Naive thymus-derived CD8-positive, alpha-beta T cell (primary cell): Measurements from ENCODE around the gene CETN3. TPM values are rescaled to one million over a fixed set of nuclear protein-coding genes. Genes with fewer than 3 reads are reported as not detected.

Experiments used
- ATAC-seq, 2 donors: fragments of 150-1000 bp; cut with Tn5 transposase in 1 of 2; sonication (Bioruptor Pico), chemical (Tn5 transposase) in 1 of 2; 1 replicate in 1 of 2; 2 replicates in 1 of 2; pipeline ENCODE4 v1.10.0; 2021; ENCODE audit warnings: mild to moderate bottlenecking in 2 of 2, moderate library complexity in 2 of 2
- POLR2A ChIA-PET: fragments of 350-600 bp; sonication (Branson Sonifier 250); formaldehyde crosslinking; loops from one replicate; lab custom pipeline; 2021; ENCODE audit warnings: antibody characterized with exemption; lab: Charles Lee
- DNase-seq, 10 donors: peaks; one replicate each; pipeline versions ENCODE4 v3.0.0 to v3.0.0-alpha.2; 2020 to 2022
- H3K27ac Mint-ChIP-seq, 10 donors: one replicate each; pipeline ENCODE4 v1.8.0; 2020 to 2022; ENCODE audit warnings: mild to moderate bottlenecking in 10 of 10, mixed read lengths in 10 of 10, moderate library complexity in 4 of 10, inconsistent platforms in 1 of 10
- H3K27me3 Mint-ChIP-seq, 5 donors: one replicate each; pipeline ENCODE4 v1.8.0; 2021 to 2022; ENCODE audit warnings: mixed read lengths in 5 of 5
- H3K36me3 Mint-ChIP-seq, 3 donors: one replicate each; pipeline ENCODE4 v1.8.0; 2020 to 2022; ENCODE audit warnings: mixed read lengths in 3 of 3, mild to moderate bottlenecking in 2 of 3, inconsistent platforms in 1 of 3
- H3K4me1 Mint-ChIP-seq, 4 donors: one replicate each; pipeline ENCODE4 v1.8.0; 2021 to 2022; ENCODE audit warnings: mixed read lengths in 4 of 4
- H3K4me3 Mint-ChIP-seq, 10 donors: one replicate each; pipeline ENCODE4 v1.8.0; 2020 to 2022; ENCODE audit warnings: mild to moderate bottlenecking in 10 of 10, mixed read lengths in 10 of 10, moderate library complexity in 6 of 10, inconsistent platforms in 1 of 10
- H3K9me3 Mint-ChIP-seq, 9 donors: one replicate each; pipeline ENCODE4 v1.8.0; 2020 to 2022; ENCODE audit warnings: mixed read lengths in 9 of 9, mild to moderate bottlenecking in 3 of 9, inconsistent platforms in 1 of 9, moderate library complexity in 1 of 9
- polyA plus RNA-seq, 3 donors: library from polyadenylated mRNA; unstranded; fragments of 300-500 nt; fragmentation: Illumina TruSeq; gene quantifications; one replicate each; pipeline ENCODE4 v1.2.3, GENCODE V29; 2021
- total RNA-seq, 8 experiments: library from RNA in 2 of 8; stranded (reverse) in 2 of 8; gene quantifications; one replicate each; pipeline ENCODE4 v1.2.3 and lab custom pipeline; 2021 to 2026

CETN3 gene
- total and polyA plus RNA-seq, 5 experiments from 2014 or later, result 17.6 to 33.0 (median 22.8) TPM

- no peak for DNase-seq
- Mint-ChIP-seq H3K36me3 (peaks cover 0 to 44% (median 11%) of the 10 kb centered on the region in 3 donors), H3K9me3 (no peaks in the 10 kb centered on the region), H3K27ac (peak overlapping the region in 2 of 10 donors; percentile 1 to 50), H3K27me3 (no peaks in the 10 kb centered on the region), H3K4me3 (peak overlapping the region in 4 of 10 donors; percentile 0 to 30 (median 16)), H3K4me1 (peaks cover 10 to 26% (median 24%) of the 10 kb centered on the region in 4 donors)
- no peak for ATAC-seq
- POLR2A ChIA-PET, result no interaction called here
Measured at GRCh38 chr5:90406466-90406865, 3.1 kb downstream of the CETN3 start.

DNA sequence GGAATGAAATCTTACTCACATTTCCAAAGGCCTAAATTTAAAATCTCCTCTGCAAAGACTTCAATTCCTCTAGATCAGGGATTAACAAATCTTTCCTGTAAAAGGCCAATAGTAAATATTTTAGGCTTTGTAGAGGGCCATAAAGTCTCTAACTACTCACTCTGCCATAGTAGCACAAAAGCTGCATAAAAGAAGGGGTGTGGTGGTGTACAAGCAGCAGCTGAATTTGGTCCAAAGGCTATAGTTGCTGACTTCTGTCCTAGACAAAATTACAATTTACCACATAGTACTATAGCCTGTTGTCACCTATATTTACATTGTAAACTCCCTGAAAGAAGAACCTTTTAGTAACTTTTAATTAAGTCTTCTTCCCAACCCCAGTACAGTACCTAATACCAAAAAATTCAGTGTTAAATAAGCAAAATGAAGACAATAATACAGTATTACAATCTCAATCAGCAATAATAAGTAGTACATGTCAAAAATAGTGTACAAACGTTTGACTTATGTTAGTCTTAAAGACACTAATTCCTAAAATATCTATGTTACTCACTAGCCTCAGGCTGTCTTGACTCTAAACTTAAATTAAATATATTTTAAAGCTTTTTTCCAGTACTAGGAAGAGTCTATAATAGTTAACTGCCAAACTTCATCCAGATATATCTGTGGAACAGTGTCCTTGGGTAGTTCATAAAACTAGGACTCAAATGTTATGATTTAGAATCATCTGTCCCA, 6.9 kb downstream of the CETN3 start:
- Mint-ChIP-seq H3K4me3 (no peak overlapping the region), H3K9me3 (no peaks in the 10 kb centered on the region), H3K27me3 (no peaks in the 10 kb centered on the region), H3K36me3 (peaks cover 6 to 73% (median 19%) of the 10 kb centered on the region in 3 donors), H3K4me1 (peaks cover 14 to 29% (median 24%) of the 10 kb centered on the region in 4 donors), H3K27ac (no peak overlapping the region)
- POLR2A ChIA-PET, result no interaction called here
- DNase-seq (no peak), ATAC-seq (no peak)

- DNase-seq, result no peak
- H3K9me3 Mint-ChIP-seq, result no peaks in the 10 kb centered on the region
- H3K27ac Mint-ChIP-seq, result peak overlapping the region in 1 of 10 donors; percentile 3
- POLR2A ChIA-PET, result interaction anchor here (1.0 kb wide), 1 partner anchor 11 kb away, joined by 3 read pairs; the partner anchor contains the start of gene CETN3
- peaks cover 0 to 15% (median 10%) of the 10 kb centered on the region in 4 donors for H3K4me1 Mint-ChIP-seq
- no peaks in the 10 kb centered on the region for H3K27me3 Mint-ChIP-seq
- no peak for ATAC-seq
- no peak overlapping the region for H3K4me3 Mint-ChIP-seq
- H3K36me3 Mint-ChIP-seq, result peaks cover 6 to 65% (median 9%) of the 10 kb centered on the region in 3 donors
Measured at GRCh38 chr5:90399251-90399650, 10.3 kb downstream of the CETN3 start.

- POLR2A ChIA-PET, result interaction anchor here (1.0 kb wide), 1 partner anchor 11 kb away, joined by 3 read pairs; the partner anchor contains the start of gene CETN3
- Mint-ChIP-seq H3K4me1 (peaks cover 0 to 15% (median 10%) of the 10 kb centered on the region in 4 donors), H3K9me3 (no peaks in the 10 kb centered on the region), H3K27me3 (no peaks in the 10 kb centered on the region), H3K27ac (no peak overlapping the region), H3K4me3 (no peak overlapping the region), H3K36me3 (peaks cover 6 to 61% (median 9%) of the 10 kb centered on the region in 3 donors)
- DNase-seq (no peak), ATAC-seq (no peak)
Measured at GRCh38 chr5:90398726-90399125, 10.8 kb downstream of the CETN3 start.

DNA sequence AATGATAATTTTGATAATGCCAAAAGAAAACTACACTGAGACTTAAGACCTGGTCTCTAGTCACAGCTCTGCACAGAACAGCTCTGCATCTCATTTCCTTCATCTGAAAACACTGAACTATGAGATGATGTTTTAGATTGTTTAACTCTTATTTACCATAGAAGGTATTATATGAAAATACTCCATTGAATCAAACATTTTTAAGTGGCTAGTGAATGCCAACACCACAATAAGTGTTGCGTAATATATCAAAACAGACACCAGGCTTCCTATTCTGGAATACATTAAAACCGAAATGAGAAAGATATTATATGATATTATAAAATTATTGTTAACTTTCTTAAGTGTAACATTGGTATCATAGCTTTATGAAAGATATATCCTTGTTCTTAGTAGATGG, 14.6 kb downstream of the CETN3 start:
- peaks cover 6 to 59% (median 24%) of the 10 kb centered on the region in 3 donors for H3K36me3 Mint-ChIP-seq
- no peak overlapping the region for H3K27ac Mint-ChIP-seq
- H3K9me3 Mint-ChIP-seq, result no peaks in the 10 kb centered on the region
- H3K4me3 Mint-ChIP-seq, result no peak overlapping the region
- ATAC-seq (no peak), DNase-seq (no peak)
- POLR2A ChIA-PET, result no interaction called here
- peaks cover 8 to 21% (median 14%) of the 10 kb centered on the region in 4 donors for H3K4me1 Mint-ChIP-seq
- H3K27me3 Mint-ChIP-seq, result no peaks in the 10 kb centered on the region

DNA sequence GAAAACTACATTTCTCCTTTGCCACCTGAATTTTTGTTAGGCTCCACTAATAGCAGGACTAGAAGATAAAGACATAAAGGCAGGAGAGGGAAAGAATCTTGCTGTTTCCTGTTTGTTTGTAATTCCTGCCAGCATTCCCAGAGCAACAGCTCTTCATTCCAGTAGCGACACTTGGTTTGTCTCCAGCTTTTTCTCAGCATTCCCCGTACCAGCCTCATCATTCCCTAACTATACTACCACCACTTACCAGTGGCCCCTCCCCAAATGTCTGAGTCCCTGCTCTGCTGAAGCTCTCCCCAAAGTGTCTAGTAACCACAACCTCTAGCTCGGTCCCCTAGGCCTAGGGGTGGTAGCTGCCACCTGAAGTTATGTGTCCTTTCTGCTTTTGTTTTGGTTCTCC, 18.6 kb downstream of the CETN3 start:
- POLR2A ChIA-PET, result interaction anchor here (1.5 kb wide), 1 partner anchor 19 kb away, joined by 6 read pairs; the partner anchor contains the start of gene CETN3
- ATAC-seq (no peak), DNase-seq (no peak)
- Mint-ChIP-seq H3K27ac (peak overlapping the region in 2 of 10 donors; percentile 12 to 86), H3K36me3 (peaks cover 0 to 27% (median 16%) of the 10 kb centered on the region in 3 donors), H3K27me3 (no peaks in the 10 kb centered on the region), H3K9me3 (no peaks in the 10 kb centered on the region), H3K4me1 (peaks cover 11 to 18% (median 11%) of the 10 kb centered on the region in 4 donors), H3K4me3 (no peak overlapping the region)

- Mint-ChIP-seq H3K27me3 (no peaks in the 10 kb centered on the region), H3K36me3 (peaks cover 0 to 24% (median 16%) of the 10 kb centered on the region in 3 donors), H3K9me3 (no peaks in the 10 kb centered on the region), H3K4me1 (peaks cover 11 to 18% (median 11%) of the 10 kb centered on the region in 4 donors), H3K27ac (peak overlapping the region in 2 of 10 donors; percentile 26 to 52), H3K4me3 (no peak overlapping the region)
- DNase-seq (peak in 2 of 10 donors; percentile 15 to 36), ATAC-seq (peak in 1 of 2 donors; percentile 79)
- POLR2A ChIA-PET, result interaction anchor here (1.5 kb wide), 1 partner anchor 19 kb away, joined by 6 read pairs; the partner anchor contains the start of gene CETN3
Measured at GRCh38 chr5:90390326-90390725, 19.2 kb downstream of the CETN3 start.

- H3K27ac Mint-ChIP-seq, result peak overlapping the region in 1 of 10 donors; percentile 29
- H3K36me3 Mint-ChIP-seq, result peaks cover 0 to 10% (median 8%) of the 10 kb centered on the region in 3 donors
- peaks cover 0 to 4% (median 2%) of the 10 kb centered on the region in 5 donors for H3K27me3 Mint-ChIP-seq
Measured at GRCh38 chr5:90387508-90387907, 22.0 kb downstream of the CETN3 start.

DNA sequence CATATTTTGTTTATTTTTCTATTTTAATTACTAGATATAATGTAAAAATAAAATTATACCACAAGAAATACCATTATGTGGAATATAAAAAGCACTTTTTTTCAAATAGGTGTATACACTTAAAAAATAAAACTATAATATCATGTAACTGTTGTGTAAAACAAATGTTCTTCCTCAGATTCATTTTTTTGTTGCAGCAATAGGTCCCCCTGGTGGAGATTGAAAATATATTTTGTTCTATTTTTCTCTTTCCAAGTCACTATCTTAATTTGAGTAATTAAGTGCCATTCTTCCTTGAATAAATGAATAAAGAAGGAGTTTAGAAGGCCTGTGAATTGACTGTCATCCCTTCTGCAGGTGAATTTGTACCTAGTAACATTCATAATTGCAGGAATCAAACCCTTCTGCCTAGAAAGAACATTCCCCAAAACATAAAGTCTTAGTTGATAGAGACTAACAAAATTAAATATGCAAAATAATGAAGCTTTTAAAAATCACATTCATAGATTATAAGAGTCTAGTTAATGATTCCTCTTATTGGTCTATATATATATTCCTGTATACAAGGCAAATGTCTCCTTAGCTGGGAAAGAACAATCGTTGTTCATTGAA, 23.4 kb downstream of the CETN3 start:
- peaks cover 0 to 2% (median 0%) of the 10 kb centered on the region in 3 donors for H3K36me3 Mint-ChIP-seq
- no peak overlapping the region for H3K27ac Mint-ChIP-seq
- no peak for ATAC-seq
- no peak overlapping the region for H3K4me3 Mint-ChIP-seq
- peaks cover 11 to 17% (median 11%) of the 10 kb centered on the region in 4 donors for H3K4me1 Mint-ChIP-seq
- peaks cover 0 to 9% (median 4%) of the 10 kb centered on the region in 5 donors for H3K27me3 Mint-ChIP-seq
- peak in 2 of 10 donors; percentile 13 to 16 for DNase-seq
- H3K9me3 Mint-ChIP-seq, result peaks cover 0 to 2% (median 0%) of the 10 kb centered on the region in 9 donors
- POLR2A ChIA-PET, result no interaction called here

More at GRCh38 chr5:90387508-90387907, 22.0 kb downstream of the CETN3 start:
- Mint-ChIP-seq H3K4me1 (peaks cover 11 to 18% (median 11%) of the 10 kb centered on the region in 4 donors), H3K9me3 (peaks cover 0 to 2% (median 0%) of the 10 kb centered on the region in 9 donors), H3K4me3 (no peak overlapping the region)
- DNase-seq, result no peak
- no peak for ATAC-seq
- POLR2A ChIA-PET, result no interaction called here

DNA sequence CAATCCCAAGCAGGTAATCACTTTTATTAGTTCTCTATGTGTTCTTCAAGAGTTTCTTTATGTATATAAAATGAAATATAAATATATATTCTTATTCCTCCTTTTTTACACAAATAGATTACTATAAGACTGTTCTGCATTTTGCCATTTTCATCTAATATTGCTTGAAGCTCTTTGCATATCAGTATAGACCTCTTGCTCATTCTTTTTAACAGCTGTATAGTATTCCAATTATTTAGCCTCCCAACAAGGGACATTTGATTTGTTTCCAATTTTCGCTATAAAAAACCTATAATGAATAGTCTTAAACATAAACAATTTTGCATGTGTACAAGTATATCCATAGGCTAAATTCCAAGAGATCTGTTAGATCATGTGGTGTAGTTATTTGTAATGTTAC, 25.2 kb downstream of the CETN3 start:
- H3K36me3 Mint-ChIP-seq, result peaks cover 0 to 2% (median 0%) of the 10 kb centered on the region in 3 donors
- no peak for ATAC-seq
- no peak for DNase-seq
- no peak overlapping the region for H3K27ac Mint-ChIP-seq
- no peaks in the 10 kb centered on the region for H3K4me1 Mint-ChIP-seq
- H3K4me3 Mint-ChIP-seq, result no peak overlapping the region
- peaks cover 0 to 2% (median 0%) of the 10 kb centered on the region in 9 donors for H3K9me3 Mint-ChIP-seq
- peaks cover 4 to 23% (median 19%) of the 10 kb centered on the region in 5 donors for H3K27me3 Mint-ChIP-seq
- POLR2A ChIA-PET, result no interaction called here

DNA sequence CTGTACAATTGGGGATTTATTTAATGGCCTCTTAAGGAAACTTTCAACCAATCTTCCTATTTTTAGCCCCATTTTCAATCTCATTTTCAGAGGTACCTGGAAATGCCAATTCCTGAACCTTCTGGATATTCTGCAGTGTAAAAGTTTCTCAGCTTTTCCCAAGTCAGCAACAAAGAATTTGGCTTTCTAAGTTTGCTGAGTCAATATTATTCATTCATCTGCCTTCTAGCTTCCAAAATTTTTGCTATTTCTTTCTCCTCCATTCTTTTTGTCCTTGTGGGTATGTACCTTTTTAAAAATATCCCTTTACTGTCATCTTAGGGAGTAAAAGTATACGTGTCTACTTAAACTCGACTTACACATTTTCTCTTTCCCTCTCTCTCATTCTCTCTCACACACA, 25.7 kb downstream of the CETN3 start:
- Mint-ChIP-seq H3K27me3 (peaks cover 5 to 28% (median 20%) of the 10 kb centered on the region in 5 donors), H3K4me1 (no peaks in the 10 kb centered on the region), H3K9me3 (peaks cover 0 to 2% (median 0%) of the 10 kb centered on the region in 9 donors), H3K27ac (no peak overlapping the region), H3K36me3 (peaks cover 0 to 2% (median 0%) of the 10 kb centered on the region in 3 donors), H3K4me3 (no peak overlapping the region)
- POLR2A ChIA-PET, result no interaction called here
- no peak for ATAC-seq
- DNase-seq, result no peak

DNA sequence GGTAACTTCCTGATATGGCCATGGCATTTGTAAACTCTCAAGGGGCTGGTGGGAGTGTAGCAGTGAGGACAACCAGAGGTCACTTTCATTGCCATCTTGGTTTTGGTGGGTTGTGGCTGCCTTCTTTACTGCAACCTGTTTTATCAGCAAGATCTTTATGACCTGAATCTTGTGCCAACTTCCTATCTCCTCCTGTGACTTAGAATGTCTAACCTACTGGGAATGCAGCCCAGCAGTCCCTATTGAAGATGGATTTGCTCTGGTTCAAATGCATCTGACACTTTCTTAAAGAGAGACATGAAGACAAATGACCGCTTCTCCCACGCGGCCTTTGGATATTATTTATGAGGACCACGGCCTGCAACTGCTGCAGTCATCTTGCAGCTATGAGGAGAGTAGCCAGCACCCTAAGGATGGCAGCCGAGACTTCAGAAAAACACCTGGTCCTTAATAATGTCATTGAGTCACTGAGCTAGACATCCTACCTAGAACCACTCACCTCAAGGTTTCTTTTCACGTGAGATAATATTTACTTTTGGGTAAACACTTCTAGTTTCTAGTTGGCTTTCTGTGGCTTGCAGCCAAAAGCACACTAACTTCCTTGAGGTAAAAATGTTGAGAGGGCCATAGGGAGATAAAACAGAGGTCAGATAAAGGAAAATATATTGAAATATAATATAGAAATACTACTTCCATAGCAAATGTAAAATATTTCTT, 28.2 kb downstream of the CETN3 start:
- no peak overlapping the region for H3K4me3 Mint-ChIP-seq
- DNase-seq, result no peak
- no peak overlapping the region for H3K27ac Mint-ChIP-seq
- H3K36me3 Mint-ChIP-seq, result peaks cover 0 to 2% (median 0%) of the 10 kb centered on the region in 3 donors
- H3K4me1 Mint-ChIP-seq, result no peaks in the 10 kb centered on the region
- H3K27me3 Mint-ChIP-seq, result peaks cover 9 to 32% (median 23%) of the 10 kb centered on the region in 5 donors
- POLR2A ChIA-PET, result no interaction called here
- H3K9me3 Mint-ChIP-seq, result peaks cover 0 to 3% (median 0%) of the 10 kb centered on the region in 9 donors
- no peak for ATAC-seq
